Activated CD8-positive, alpha-beta memory T cell treated with anti-CD3 and anti-CD28 coated beads for 4 hours (primary cell): ENCODE results near the gene C1S.
"Not testable (repeated sequence)": the region's sequence is repeated elsewhere in the genome, so short reads cannot be mapped to it uniquely, and the experiment has no call there.

Experiments
- DNase-seq, 2 donors: peaks; one replicate each; pipeline ENCODE4 v3.0.0-alpha.2; 2020; ENCODE audit warnings: low read depth in 2 of 2

C1S gene

DNA sequence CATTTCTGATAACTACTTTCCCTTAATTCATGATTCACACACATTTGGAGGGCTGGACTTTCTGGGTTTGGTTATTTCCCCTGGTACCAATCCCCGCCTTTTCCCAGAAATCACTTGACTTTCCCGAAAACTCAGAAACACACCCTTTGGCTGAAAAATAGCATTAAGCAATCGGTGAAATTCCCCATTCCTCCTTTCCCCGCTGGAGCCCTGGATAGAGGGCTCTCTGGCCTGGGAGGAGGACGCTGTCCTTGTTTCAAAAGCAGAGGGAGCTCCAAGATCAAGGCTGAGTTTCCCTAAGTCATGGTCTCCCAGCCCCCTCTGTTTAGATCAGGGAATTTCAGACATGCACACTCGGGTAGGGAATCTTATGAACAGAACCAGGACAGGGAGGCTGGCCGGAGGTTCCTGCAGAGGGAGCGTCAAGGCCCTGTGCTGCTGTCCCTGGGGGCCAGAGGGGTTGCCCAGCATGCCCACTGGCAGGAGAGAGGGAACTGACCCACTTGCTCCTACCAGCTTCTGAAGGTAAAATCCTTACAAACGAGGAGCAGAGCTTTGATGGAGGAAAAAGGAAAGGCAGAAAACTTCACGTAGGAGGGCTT, at the start of gene C1S:
Gene C1S (plus strand): TSS at position 366 of the 602 bp plus-strand sequence. CDS start 1,195 bp downstream, outside the sequence.
- no peak for DNase-seq

DNA sequence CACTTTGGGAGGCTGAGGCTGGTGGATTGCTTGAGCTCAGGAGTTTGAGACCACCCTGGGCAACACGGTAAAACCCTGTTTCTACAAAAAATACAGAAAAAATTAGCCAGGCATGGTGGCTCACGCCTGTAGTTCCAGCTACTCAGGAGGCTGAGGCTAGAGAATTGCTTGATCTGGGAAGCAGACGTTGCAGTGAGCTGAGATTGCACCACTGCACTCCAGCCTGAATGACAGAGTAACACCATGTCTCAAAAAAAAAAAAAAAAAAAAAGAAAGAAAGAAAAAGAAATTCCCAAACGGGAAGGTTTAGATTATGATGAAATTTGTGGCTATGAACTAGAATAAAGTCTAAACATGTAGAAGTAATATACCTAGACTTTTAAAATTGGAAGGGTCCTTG, 49.1 kb upstream of the C1S start:
- DNase-seq, result not testable (repeated sequence)

DNA sequence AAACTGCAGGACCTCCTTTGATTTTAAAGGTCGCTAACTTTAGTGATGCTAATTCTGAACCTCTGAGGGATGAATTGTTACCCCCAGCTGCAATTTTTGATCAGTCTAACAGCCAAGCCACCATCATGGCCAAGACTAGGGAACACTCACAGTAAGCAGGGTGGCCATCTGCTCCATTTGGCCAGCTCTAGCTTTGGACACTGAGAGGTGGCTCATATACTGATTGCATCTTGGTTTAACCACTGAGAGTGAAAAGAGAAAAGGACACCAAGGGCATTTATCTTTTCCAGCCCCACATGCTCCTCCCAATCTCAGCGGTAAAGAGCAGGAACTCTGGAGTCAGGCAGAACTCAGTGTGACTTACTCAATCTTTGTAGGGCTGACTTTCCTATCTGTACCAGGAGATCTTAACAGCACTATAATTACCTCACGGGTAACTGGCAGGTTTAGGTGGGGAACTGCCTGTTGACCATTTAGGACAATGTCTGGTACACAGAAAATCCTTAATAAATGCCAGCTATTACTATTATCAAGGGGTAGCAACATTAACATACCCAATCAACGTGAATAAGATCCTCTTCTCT, 48.4 kb upstream of the C1S start:
- DNase-seq, result no peak

DNA sequence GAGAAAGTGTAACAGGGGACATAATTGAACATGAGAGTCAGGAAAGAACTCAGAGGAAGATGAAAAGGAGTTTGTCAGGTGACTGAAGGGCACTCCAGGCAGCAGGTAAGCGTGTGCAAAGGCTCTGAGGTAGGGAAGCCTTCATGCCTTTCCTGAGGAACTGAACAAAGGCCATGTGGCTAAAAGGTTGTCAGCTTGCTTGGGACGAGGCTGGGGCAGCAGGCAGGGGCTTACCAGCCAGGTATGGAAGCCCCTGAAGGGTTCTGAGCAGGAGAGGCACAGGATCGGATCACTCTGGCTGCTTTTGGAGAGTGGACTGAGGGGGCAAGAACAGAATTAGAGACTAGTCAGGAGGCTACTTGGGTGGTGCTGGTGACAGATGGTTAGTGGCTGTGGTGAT, 47.4 kb upstream of the C1S start:
- no peak for DNase-seq

DNA sequence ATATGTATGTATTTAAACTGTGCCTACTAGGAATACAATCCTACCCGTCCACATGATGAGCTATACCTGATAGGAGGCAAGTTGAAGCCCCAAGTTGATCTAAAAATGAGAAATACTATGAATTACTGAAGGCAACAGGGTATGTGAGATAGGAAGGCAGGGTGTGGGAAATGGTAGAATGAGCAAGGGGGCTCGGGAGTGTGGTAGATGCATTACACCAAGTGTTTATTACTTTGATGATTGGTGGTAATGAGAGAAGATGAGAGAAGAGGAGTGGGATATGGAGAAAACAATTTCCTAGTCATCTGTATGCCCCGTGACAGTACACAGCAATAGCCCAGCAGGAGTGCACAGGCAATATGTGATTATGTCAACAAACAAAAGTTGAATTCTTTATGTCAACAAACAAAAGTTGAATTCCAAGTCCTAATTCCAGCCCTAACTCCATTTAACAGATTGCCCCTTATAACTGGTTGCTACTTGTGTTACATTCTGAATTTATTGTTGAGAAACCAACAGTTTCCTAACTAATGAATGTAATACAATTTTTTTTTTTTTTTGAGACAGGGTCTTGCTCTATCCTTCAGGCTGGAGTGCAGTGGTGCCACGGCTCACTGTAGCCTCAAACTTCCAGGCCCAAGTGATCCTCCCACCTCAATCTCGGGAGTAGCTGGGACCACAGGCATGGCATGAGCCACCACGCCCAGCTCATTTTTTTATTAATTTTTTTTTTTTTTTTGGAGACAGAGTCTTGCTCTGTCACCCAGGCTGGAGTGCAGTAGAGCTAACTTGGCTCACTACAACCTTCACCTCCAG, 44.8 kb upstream of the C1S start:
- DNase-seq, result no peak

DNA sequence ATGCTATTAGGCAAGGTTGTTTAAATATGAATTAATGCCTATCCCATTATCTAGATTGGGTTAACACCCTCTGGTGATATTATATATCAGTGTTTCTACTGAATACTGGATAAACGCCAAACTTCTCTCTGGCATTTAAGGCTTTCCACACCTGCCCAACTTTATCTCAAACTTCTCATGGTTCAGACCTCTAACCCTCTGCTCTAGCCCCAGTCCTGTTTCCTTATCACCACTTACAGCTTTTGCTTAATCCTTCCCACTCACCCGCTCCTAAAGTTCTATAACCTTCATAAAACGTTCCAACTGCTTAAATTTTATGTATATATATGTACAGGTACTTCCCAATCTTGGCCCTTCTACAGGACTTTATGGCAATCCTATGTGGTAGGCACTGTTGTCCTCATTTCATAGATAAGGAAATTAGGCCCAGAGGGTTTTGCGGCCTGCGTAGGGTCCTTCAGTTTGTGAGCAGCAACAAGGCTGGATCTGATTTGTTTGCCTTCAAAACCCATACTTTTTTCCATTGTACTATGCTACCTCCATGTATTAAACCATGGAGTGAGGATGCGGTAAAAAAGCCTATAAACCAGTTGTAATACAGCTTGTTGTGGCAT, 43.5 kb upstream of the C1S start:
- DNase-seq, result no peak

DNA sequence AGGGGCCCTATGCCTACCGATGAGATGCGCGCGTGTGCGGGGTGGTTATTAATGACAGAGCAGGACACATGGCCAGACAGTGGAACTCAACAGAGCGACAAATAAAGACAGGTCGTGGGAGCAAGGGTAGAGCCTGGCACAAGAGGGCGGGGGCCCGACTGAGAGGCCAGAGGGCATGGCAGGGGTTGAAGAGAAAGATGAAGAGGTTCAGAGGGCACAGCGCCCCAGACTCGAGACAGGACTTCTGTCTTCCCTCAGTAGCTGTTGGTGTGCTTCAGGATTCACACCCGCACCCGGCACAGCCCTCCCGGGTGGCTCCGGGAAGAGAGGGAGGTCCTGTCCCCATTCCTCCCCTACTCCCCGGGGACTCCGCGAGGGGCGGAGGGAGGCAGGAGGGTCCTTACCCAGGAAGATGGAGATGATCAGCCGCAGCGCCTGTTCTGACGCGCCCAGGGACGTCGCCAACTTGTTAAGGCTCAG, 42.6 kb upstream of the C1S start:
- DNase-seq, result no peak

DNA sequence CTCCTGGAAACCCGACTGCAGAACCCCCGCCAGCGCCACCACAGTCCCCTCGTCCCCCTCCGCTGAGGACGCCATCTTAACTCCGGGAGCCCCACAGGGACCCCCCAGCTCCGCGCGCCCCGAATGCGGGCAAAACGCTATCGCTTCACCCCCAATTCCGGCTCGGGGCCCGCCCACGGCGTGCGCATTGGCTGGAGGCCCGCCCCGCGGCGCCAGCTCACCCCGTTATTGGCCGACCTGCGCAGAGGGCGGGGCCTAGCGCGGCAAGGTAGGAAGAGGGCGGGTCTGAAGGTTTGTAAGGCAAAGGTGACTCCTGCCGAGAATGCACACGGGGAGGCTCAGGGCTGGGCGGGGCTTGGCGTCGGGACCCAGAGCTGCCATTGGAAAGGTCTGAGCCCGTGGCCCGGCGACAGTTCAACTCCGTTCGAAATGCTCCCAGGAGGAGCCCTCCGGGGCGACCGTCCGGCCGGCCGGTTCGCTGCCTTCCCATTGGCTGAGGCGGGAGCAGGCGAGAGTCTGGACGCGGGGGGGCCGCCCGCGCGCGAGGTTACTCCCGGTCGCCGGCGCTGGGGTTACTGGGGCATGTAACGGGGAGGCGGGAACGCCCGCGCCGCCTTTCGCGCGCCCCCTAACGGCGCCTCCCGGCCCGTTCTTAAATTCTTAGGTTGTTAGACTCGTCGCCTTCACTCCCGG, 42.0 kb upstream of the C1S start, which contains the start of gene LPCAT3:
Gene LPCAT3 (minus strand): TSS at position 127 of the 693 bp plus-strand sequence. CDS start 52 bp downstream, at position 75.
- peak; percentile 89 to 94 for DNase-seq

DNA sequence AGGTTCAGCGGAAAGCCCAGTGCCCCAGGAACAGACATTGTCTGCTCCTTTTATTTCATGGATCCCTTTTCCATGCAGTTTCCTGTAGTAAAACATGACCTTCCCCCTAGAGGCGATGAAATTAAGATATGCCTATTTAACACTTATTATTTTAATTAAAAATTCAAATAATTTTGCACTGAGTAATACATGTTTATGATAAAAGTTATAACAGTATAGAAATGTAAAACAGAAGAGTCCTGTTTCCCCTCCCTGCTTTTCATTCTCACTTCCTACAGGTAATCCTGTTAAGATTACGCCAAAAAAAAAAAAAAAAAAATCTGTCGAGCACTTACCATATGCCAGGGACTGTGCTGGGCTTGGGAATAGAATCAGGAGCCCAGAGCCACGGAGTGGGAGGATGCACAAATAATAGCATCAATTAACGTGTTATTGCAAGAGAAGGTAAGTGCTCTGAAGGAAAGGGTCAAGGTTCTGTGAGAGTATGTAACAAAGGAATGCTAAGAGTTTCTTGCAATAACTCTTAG, 41.4 kb upstream of the C1S start:
- DNase-seq, result no peak

DNA sequence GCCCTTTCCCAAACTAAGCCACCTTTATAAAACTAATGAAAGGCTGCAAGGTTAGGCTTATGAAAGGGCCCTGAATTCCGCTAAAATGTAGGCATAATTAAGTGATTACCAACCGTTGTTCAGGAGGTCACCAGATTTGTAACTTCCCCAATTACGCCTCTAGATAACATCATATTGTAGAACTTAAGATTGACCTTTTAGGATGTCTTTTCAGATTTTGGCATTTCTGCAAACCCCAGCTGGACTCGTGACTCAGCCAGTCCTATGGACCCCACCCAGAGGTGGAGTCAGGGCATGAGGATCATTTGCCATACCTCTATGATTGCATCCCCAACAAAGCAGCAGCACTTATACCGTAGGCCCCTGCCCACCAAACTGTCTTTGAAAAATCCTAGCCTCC, 38.6 kb upstream of the C1S start:
- DNase-seq, result no peak

DNA sequence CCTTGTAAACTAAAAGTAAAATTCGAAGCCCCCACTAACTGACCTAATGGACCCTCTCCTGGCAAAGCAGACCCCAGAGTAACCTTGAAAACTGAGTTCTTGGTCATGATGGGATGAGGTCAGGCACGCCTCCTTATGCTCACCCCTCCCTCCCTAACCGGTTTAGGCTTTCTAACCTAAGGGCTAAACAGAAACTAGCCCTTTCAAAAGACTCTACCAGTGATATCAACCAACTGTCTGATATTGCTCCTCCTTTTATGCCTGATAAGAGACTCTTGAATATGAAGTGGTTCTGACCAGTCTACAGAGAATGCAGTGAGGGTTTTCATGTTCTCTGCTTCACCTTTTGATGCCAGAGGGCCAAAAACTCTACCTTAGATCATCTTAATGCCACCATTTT, 37.4 kb upstream of the C1S start:
- no peak for DNase-seq

DNA sequence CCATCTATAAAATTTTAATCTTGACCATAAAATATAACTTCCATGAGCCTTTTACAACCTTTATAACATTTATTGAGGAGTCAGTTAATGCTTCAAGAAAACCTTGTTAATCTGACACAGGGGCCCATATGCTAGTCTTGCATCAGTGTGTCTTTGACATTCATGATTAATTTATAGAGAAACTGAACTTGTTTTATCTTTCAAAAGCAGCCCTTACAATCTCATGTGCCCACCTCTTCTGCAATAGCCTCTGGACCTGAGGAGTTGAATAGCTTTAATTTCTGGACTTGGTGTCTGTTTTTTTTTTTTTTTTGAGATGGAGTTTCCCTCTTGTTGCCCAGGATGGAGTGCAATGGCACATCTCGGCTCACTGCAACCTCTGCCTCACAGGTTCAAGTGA, 33.7 kb upstream of the C1S start:
- DNase-seq, result no peak

DNA sequence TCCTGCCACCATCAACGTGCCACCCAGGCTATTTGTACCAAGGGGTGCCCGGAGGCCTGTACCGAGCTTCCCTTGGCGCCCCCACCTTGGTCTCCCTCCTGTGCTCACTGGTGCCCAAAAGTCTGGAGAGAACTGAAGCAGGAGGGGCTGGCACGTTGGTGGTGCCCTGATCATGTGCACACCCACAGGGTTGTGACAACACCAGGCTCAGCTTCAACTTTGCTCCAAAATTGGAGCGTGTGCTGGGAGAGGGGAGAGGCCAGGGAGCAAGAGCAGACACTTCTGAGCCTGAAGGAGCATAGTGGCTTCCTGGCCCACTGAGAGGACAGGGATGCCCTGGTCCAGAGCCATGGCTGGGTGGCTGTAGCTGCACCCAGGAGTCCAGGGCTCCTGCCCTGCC, 29.2 kb upstream of the C1S start:
- DNase-seq, result no peak

DNA sequence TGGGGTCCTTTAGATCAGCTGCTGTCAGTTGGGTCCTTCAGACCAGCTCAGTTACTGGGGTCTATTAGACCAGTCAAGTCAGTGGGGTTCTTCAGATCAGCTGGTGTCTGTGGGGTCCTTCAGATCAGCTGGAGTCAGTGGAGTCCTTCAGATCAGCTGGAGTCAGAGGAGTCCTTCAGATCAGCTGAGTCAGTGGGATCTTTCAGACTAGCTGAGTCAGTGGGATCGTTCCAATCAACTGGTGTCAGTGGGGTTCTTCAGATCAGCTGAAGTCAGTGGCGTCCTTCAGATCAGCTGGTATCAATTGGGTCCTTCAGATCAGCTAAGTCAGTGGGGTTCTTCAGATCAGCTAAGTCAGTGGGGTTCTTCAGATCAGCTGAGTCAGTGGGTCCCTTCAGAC, 27.5 kb upstream of the C1S start:
- no peak for DNase-seq

DNA sequence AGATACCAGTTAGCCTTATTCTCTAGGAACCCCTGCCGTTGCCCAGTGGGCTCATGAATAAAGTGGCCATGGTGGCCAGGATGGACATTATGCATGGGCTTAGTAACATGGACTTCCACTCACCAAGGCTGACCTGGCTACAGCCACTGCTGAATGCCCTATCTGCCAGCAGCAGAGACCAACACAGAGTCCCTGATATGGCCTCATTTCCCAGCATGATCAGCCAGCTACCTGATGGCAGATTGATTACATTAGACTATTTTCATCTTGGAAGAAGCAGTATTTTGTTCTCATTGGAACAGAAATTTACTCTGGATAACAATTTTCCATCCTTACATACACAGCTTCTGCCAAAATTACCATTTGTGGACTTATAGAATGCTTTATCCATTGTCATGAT, 26.1 kb upstream of the C1S start:
- no peak for DNase-seq

DNA sequence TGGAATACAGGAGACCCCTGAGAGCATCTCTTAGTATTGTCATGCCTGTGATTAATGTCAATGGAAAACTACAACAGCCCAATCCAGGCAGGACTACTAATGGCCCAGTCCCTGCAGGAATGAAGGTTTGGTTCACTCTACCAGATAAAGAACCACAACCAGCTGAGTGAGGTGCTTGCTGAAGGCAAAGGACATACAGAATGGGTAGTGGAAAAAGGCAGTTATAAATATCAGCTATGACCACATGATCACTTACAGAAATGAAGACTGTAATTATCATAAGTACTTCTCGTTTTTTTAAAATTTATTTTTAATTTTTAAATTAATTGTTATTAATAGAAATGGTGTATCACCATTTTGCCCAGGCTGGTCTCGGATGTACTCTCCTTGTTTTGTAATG, 25.1 kb upstream of the C1S start:
- no peak for DNase-seq

DNA sequence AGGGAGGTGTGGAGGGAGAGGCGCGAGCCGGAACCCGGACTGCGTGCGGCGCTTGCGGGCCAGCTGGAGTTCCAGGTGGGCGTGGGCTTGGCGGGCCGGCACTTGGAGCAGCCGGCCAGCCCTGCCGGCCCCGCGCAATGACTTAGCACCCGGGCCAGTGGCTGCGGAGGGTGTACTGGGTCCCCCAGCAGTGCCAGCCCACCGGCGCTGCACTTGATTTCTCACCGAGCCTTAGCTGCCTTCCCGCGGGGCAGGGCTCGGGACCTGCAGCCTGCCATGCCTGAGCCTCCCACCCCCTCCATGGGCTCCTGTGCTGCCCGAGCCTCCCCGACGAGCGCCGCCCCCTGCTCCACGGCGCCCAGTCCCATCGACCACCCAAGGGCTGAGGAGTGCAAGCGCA, 23.1 kb upstream of the C1S start:
- DNase-seq, result not testable (repeated sequence)

DNA sequence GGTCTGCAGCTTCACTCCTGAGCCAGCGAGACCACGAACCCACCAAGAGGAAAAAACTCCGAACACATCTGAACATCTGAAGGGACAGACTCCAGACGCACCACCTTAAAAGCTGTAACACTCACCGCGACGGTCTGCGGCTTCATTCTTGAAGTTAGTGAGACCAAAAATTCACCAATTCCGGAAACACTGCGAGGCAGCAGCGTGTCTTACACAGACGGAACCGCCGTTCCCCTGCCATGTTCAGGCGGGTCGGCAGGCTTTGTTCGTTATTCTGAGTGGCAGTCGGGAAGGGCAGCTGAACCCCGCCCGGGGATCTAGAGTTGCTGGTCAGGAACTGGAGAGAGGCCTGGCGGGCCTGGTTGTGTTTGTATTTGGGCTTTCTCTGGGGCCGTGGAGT, 21.9 kb upstream of the C1S start:
- DNase-seq, result no peak

DNA sequence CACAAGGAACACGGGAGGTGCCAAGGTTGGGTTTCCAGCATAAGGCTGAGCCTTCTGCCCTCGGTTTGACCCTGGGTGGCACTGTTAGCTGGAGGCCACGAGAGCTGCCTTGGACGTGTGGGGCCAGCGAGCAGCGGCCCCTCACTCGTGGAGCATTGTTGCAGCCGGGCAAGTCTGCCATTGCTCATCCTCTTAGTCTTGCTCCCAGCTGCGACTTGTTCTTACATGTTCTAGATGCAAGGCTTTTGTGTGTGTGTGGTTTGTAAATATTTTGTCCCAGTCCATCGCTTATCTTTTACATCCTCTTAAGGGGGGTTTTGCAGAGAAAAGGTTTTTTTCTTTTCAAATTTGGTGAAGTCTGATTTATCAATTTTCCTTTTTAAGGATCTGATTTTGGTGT, 21.1 kb upstream of the C1S start:
- no peak for DNase-seq

DNA sequence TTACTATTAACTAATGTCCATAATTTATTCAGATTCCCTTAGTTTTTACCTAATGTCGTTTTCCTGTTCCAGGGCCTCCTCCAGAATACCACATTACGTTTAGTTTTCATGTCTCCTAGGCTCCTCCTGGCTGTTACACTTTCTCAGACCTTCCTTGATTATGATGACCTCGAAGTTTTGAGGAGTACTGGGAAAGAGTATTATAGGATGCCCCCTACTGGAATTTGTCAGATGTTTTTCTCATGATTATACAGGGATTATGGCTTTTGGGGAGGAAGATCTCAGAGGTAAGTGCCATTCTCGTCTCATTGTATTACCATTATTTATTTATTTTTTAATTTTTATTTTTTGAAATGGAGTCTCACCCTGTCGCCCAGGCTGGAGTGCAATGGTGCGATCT, 17.7 kb upstream of the C1S start:
- DNase-seq, result no peak

DNA sequence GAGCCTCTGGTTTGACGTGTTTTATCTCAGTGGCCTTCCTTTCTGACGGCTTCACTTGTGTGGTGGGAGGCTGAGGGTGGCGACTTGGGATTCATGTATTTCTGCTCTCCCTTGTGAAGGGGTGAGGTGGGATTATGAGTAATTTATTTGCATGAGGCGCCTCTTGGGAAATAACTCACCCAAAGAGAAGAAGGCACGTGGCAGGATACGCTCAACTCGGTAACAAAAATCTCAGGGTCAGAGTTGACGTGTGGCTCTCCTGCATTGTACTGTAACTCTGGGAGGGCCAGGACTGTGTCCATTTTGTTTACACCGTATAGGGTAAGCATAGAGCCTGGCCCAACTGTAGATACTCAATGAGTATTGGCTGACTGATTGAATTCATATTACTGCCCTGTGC, 14.6 kb upstream of the C1S start:
- no peak for DNase-seq
